Spleen (tissue), 11 donors: ENCODE data around the gene COL27A1. TPM values are rescaled to one million over a fixed set of nuclear protein-coding genes. Genes with fewer than 3 reads are reported as not detected.

Experiments
- DNase-seq: peaks from one replicate; pipeline ENCODE4 v3.0.0-alpha.2; 2020
- H3K27ac ChIP-seq, 8 donors: fragments of 200-600 bp; sonication (generic) in 7 of 8; 1 replicate in 4 of 8; 2 replicates in 4 of 8; pipeline versions ENCODE4 v1.5.0 to v1.8.0; 2016 to 2021; ENCODE audit warnings: inconsistent platforms in 4 of 8, mild to moderate bottlenecking in 4 of 8, moderate library complexity in 1 of 8
- H3K27me3 ChIP-seq, 7 donors: fragments of 200-600 bp; sonication (generic) in 6 of 7; replicated peaks in 1 of 7; 1 replicate in 4 of 7; 2 replicates in 3 of 7; pipeline versions ENCODE4 v1.5.0 to v1.8.0; 2016 to 2021; ENCODE audit warnings: inconsistent platforms in 3 of 7, mild to moderate bottlenecking in 1 of 7
- H3K36me3 ChIP-seq, 6 donors: fragments of 200-600 bp; sonication (generic) in 5 of 6; 1 replicate in 4 of 6; 2 replicates in 2 of 6; pipeline versions ENCODE4 v1.5.0 to v1.8.0; 2016 to 2021; ENCODE audit warnings: inconsistent platforms in 2 of 6
- H3K4me1 ChIP-seq, 6 donors: fragments of 200-600 bp; sonication (generic) in 5 of 6; 1 replicate in 3 of 6; 2 replicates in 3 of 6; pipeline versions ENCODE4 v1.5.0 to v1.8.0; 2016 to 2021; ENCODE audit warnings: inconsistent platforms in 3 of 6
- H3K4me3 ChIP-seq, 8 donors: fragments of 200-600 bp; sonication (generic) in 7 of 8; 1 replicate in 4 of 8; 2 replicates in 4 of 8; pipeline versions ENCODE4 v1.5.0 to v1.8.0; 2016 to 2021; ENCODE audit warnings: inconsistent platforms in 4 of 8, mild to moderate bottlenecking in 4 of 8, moderate library complexity in 2 of 8
- H3K9me3 ChIP-seq, 8 donors: fragments of 200-600 bp; sonication (generic) in 7 of 8; 1 replicate in 4 of 8; 2 replicates in 4 of 8; pipeline versions ENCODE4 v1.5.0 to v1.8.0; 2016 to 2021; ENCODE audit warnings: inconsistent platforms in 4 of 8
- POLR2A ChIP-seq, 3 donors: fragments of 450-650 bp; IDR thresholded peaks; one replicate each; pipeline ENCODE4 v1.5.1; 2017; ENCODE audit warnings: antibody characterized with exemption in 3 of 3, mild to moderate bottlenecking in 1 of 3
- POLR2AphosphoS5 ChIP-seq, 3 donors: sonication (generic); formaldehyde crosslinking; IDR thresholded peaks; one replicate each; pipeline ENCODE4 v1.5.1; 2017; ENCODE audit warnings: antibody characterized with exemption in 3 of 3
- WGBS, 5 donors: extraction: QIAGEN DNeasy Blood & Tissue Kit in 3 of 5; methylation state at CpG; one replicate each; pipeline versions ENCODE4 v1.1.5 to v1.1.7; 2013 to 2018; 5-methylcytosine and 5-hydroxymethylcytosine counted together
- intact Hi-C: fragments of 100-400 bp; cut with DNase I; formaldehyde crosslinking; loops from one replicate; pipeline ENCODE4 v1.15.0; 2023; ENCODE audit warnings: low total_unique reads
- polyA plus RNA-seq, 3 donors: library from polyadenylated mRNA; stranded (reverse); fragments of 200-250 nt; gene quantifications; one replicate each; pipeline ENCODE4 v1.2.1, GENCODE V29; 2013
- total RNA-seq, 7 donors: library from RNA; depleted of rRNA in 3 of 7; stranded (reverse); fragments of >200 nt in 3 of 7; fragmentation: NEBNext Ultra II Directional in 4 of 7; extraction: Animal tissue kit (Norgen Biotek cat#: 25700) in 4 of 7; gene quantifications; one replicate each; pipeline versions ENCODE4 v1.1.0 to v1.2.1, GENCODE V29; 2016 to 2021
- TF ChIP-seq, protein P1 (sequence below), 11 experiments: fragments of 200-600 bp in 7 of 11; fragments of 450-650 bp in 4 of 11; sonication (generic) in 4 of 11; IDR thresholded peaks in 8 of 11; conservative IDR thresholded peaks in 3 of 11; 1 replicate in 7 of 11; 2 replicates in 4 of 11; pipeline versions ENCODE4 v1.4.0 to v1.8.0; 2016 to 2021; ENCODE audit warnings: antibody characterized with exemption in 11 of 11, inconsistent platforms in 4 of 11, mild to moderate bottlenecking in 1 of 11
- donor health status: healthy with polysubstance abuse.
- donor health status: DM: no; HTN: no; CAD: no; lungs with moderate emphysema.
- donor health status: DM: no; HTN: no; CAD: no.
- donor health status: Bipolar disorder and iron deficiency.
- donor health status: healthy.
- donor health status: DM: no; HTN: no; CAD: no.
- donor health status: DM: yes; HTN: yes; CAD: no.

COL27A1 gene
- total and polyA plus RNA-seq, 10 donors = 2.1 to 23.4 (median 6.1) TPM

- DNase-seq = peak; percentile 22
- no peak overlapping the region for H3K27ac ChIP-seq
- intact Hi-C loops = no loop called here
Measured at GRCh38 chr9:114178756-114179450, 23.6 kb downstream of the COL27A1 start.

DNA sequence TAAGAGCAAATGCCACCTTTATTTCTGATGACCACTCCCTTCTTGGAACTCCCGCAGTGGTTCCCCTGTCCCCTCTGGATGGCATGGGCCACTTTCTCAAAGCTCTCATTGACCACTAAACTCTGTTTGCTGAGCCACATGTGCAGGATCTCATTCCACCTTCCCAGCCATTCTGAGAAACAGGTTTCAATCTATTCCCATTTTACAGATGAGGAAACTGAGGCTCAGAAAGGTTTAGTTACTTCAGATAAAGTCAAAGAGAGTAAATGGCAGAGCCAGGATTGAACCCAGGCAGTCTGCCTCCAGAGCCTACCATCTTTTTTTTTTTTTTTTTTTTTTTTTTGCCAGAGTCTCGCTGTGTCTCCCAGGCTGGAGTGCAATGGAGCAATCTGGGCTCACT, 24.2 kb downstream of the COL27A1 start:
- Histone ChIP-seq H3K4me3 (no peak overlapping the region), H3K27ac (no peak overlapping the region), H3K9me3 (no peaks in the 10 kb centered on the region), H3K36me3 (no peaks in the 10 kb centered on the region), H3K27me3 (peaks cover 0 to 7% (median 0%) of the 10 kb centered on the region in 7 donors), H3K4me1 (peaks cover 0 to 64% (median 15%) of the 10 kb centered on the region in 6 donors)
- whole genome bisulfite sequencing, 5 donors = 89 to 100% (median 93%) methylated on average over 2 of the region's 2 CpGs
- TF ChIP-seq, protein P1, sequence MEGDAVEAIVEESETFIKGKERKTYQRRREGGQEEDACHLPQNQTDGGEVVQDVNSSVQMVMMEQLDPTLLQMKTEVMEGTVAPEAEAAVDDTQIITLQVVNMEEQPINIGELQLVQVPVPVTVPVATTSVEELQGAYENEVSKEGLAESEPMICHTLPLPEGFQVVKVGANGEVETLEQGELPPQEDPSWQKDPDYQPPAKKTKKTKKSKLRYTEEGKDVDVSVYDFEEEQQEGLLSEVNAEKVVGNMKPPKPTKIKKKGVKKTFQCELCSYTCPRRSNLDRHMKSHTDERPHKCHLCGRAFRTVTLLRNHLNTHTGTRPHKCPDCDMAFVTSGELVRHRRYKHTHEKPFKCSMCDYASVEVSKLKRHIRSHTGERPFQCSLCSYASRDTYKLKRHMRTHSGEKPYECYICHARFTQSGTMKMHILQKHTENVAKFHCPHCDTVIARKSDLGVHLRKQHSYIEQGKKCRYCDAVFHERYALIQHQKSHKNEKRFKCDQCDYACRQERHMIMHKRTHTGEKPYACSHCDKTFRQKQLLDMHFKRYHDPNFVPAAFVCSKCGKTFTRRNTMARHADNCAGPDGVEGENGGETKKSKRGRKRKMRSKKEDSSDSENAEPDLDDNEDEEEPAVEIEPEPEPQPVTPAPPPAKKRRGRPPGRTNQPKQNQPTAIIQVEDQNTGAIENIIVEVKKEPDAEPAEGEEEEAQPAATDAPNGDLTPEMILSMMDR (IDR thresholded peaks at IDR 0.05 in 8 of 11, conservative IDR thresholded peaks at IDR 0.05 in 3 of 11) = no peak
- TF ChIP-seq POLR2AphosphoS5 (IDR thresholded peaks at IDR 0.05) (no peak), POLR2A (IDR thresholded peaks at IDR 0.05) (no peak)
- intact Hi-C loops = no loop called here
- DNase-seq = no peak

More at GRCh38 chr9:114178756-114179450, 23.6 kb downstream of the COL27A1 start:
- TF ChIP-seq, protein P1 (IDR thresholded peaks at IDR 0.05 in 8 of 11, conservative IDR thresholded peaks at IDR 0.05 in 3 of 11) = no peak
- TF ChIP-seq POLR2AphosphoS5 (IDR thresholded peaks at IDR 0.05) = no peak
- no peak for TF ChIP-seq POLR2A (IDR thresholded peaks at IDR 0.05)
- H3K27me3 ChIP-seq = peaks cover 0 to 7% (median 0%) of the 10 kb centered on the region in 7 donors
- no peak overlapping the region for H3K4me3 ChIP-seq
- H3K4me1 ChIP-seq = peaks cover 0 to 59% (median 15%) of the 10 kb centered on the region in 6 donors
- no peaks in the 10 kb centered on the region for H3K36me3 ChIP-seq
- WGBS, 5 donors = 72 to 87% (median 75%) methylated on average over 9 to 10 of the region's 10 CpGs
- no peaks in the 10 kb centered on the region for H3K9me3 ChIP-seq

DNA sequence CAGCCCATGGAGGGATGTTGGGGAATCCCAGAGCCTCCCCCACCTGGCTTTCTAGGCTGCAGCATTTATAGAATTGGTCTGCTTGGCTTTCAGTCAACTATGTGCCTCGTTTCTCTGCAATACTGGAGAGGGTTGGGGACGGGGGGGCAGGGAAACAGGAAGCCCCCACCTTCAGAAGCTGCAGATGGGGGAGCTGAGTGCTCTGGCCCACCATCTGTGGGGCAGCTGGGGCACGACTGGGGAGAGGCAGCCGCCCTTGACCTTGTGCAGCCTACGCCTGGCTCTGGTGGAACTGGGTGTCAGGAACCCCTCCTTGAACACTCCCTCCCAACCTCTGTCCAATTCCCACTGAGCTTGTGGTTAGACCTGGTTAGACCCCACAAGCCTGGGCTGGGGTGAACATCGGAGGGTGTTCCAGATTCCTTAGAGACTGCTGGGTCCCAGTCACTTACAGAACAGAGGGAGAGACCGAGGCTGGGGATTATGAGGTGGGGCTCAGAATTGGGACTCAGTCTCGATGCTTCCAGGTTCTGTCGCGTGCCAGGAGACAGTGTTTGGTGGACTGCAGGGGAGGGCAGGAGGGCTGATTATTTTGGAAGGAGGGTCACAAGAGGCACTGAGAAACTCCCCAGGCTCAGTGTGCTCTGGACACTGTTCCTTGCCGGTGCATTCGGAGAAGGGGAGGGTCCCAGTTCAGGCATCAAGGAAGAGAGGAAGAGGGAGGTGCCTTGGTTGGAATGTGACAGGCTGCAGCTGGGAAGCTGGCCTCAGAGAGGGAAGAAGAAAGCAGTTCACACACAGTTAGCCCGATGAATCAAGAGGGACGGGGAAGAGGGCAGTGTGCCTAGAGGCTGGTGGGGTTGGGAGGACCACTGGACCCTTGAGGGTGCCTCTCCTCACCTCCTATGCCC, 25.6 kb downstream of the COL27A1 start:
- Histone ChIP-seq H3K4me3 (no peak overlapping the region), H3K27ac (peak overlapping the region in 7 of 8 donors; percentile 0 to 55 (median 54)), H3K4me1 (peaks cover 0 to 52% (median 15%) of the 10 kb centered on the region in 6 donors), H3K36me3 (no peaks in the 10 kb centered on the region), H3K9me3 (no peaks in the 10 kb centered on the region), H3K27me3 (peaks cover 0 to 7% (median 0%) of the 10 kb centered on the region in 7 donors)
- intact Hi-C loops = no loop called here
- peak; percentile 69 for DNase-seq
- 42 to 54% (median 47%) methylated on average over 12 to 14 of the region's 14 CpGs for WGBS, 5 donors
- TF ChIP-seq POLR2A (IDR thresholded peaks at IDR 0.05) = no peak
- peak; percentile 42 to 67 (median 64) for TF ChIP-seq POLR2AphosphoS5 (IDR thresholded peaks at IDR 0.05)

DNA sequence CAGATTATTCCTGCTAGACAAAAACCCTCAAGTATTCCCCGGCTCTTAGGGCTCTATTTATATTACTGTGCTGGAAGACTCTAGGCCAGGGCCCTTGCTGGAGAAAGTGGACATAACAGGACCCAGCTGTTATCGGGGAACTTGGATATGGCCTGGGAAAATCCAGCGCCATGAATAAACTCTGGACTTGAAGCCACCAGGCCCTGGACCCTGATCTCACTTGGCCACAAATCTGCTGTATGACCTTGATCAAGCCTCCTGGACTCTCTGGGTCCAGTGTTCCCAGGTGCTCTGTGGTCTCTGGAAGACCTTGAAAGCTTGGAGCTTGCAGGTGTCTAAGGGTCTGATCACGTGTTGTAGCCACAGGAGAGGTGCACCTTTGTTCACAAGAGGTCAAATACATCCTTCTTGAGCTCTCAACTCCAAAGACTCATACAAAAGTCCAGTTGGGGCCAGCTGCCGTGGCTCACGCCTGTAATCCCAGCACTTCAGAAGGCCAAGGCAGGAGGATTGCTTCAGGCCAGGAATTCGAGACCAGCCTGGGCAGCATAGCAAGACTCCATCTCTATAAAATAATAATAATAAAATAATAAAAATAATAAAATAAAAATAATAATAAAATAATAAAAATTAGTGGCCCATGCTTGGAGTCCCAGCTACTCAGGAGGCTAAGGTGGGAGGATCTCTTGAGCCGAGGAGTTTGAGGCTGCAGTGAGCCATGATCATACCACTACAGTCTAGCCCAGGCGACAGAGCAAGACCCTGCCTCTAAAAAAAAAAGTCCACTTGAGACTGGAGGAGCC, 26.5 kb downstream of the COL27A1 start:
- TF ChIP-seq POLR2A (IDR thresholded peaks at IDR 0.05) (no peak), POLR2AphosphoS5 (IDR thresholded peaks at IDR 0.05) (no peak)
- TF ChIP-seq, protein P1 (IDR thresholded peaks at IDR 0.05 in 8 of 11, conservative IDR thresholded peaks at IDR 0.05 in 3 of 11) = no peak
- intact Hi-C loops = no loop called here
- H3K9me3 ChIP-seq = no peaks in the 10 kb centered on the region
- peaks cover 0 to 48% (median 15%) of the 10 kb centered on the region in 6 donors for H3K4me1 ChIP-seq
- H3K4me3 ChIP-seq = no peak overlapping the region
- peak overlapping the region in 7 of 8 donors; percentile 0 to 55 (median 54) for H3K27ac ChIP-seq
- 58 to 81% (median 79%) methylated on average over 9 of the region's 9 CpGs for WGBS, 5 donors
- peak; percentile 37 for DNase-seq
- peaks cover 0 to 7% (median 0%) of the 10 kb centered on the region in 7 donors for H3K27me3 ChIP-seq
- H3K36me3 ChIP-seq = no peaks in the 10 kb centered on the region
